AG20443 (cell line): ENCODE measurements around the gene RIOK3.
"Not testable (repeated sequence)": the region's sequence is repeated elsewhere in the genome, so short reads cannot be mapped to it uniquely, and the experiment has no call there.

Source experiments
- DNase-seq: peaks from one replicate; pipeline ENCODE4 v3.0.0; 2012; ENCODE audit warnings: low spot score, mixed read lengths

RIOK3 gene

GRCh38 chr18:23495723-23496440 is 42.8 kb downstream of the RIOK3 start:
- no peak for DNase-seq

- DNase-seq, result no peak
Observed at GRCh38 chr18:23498117-23498516, 45.0 kb downstream of the RIOK3 start.

GRCh38 chr18:23498877-23499276 is 45.8 kb downstream of the RIOK3 start:
- DNase-seq, result peak; percentile 78

GRCh38 chr18:23499291-23499781 is 46.2 kb downstream of the RIOK3 start:
- DNase-seq, result no peak

GRCh38 chr18:23501626-23502025 is 48.5 kb downstream of the RIOK3 start:
- no peak for DNase-seq

GRCh38 chr18:23502516-23503037 is 49.5 kb downstream of the RIOK3 start:
- no peak for DNase-seq

GRCh38 chr18:23503038-23503962 is 50.2 kb downstream of the RIOK3 start, which contains the start of gene RMC1:
Gene RMC1 (plus strand): TSS chr18:23503511. CDS start chr18:23503619, 108 bp downstream.
- peak; percentile 99 for DNase-seq

- peak; percentile 28 for DNase-seq
Observed at GRCh38 chr18:23503963-23504344, 50.9 kb downstream of the RIOK3 start.

- DNase-seq, result no peak
Observed at GRCh38 chr18:23504720-23505119, 51.6 kb downstream of the RIOK3 start.

GRCh38 chr18:23506393-23506792 is 53.3 kb downstream of the RIOK3 start:
- DNase-seq, result no peak

- not testable (repeated sequence) for DNase-seq
Observed at GRCh38 chr18:23510923-23511322, 57.8 kb downstream of the RIOK3 start.

- not testable (repeated sequence) for DNase-seq
Observed at GRCh38 chr18:23512216-23512615, 59.1 kb downstream of the RIOK3 start.

GRCh38 chr18:23512641-23513040 is 59.6 kb downstream of the RIOK3 start:
- DNase-seq, result no peak

GRCh38 chr18:23515911-23516546 is 62.9 kb downstream of the RIOK3 start:
- peak; percentile 82 for DNase-seq

- DNase-seq, result no peak
Observed at GRCh38 chr18:23519734-23520133, 66.6 kb downstream of the RIOK3 start.

GRCh38 chr18:23521271-23521670 is 68.2 kb downstream of the RIOK3 start:
- DNase-seq, result no peak

GRCh38 chr18:23521907-23522306 is 68.8 kb downstream of the RIOK3 start:
- no peak for DNase-seq

GRCh38 chr18:23523429-23524212 is 70.5 kb downstream of the RIOK3 start:
- DNase-seq, result peak; percentile 55

GRCh38 chr18:23524213-23524707 is 71.2 kb downstream of the RIOK3 start:
- no peak for DNase-seq

- no peak for DNase-seq
Observed at GRCh38 chr18:23526501-23527063, 73.5 kb downstream of the RIOK3 start.
